ENCODE results near the gene C14orf132.

The C14orf132 gene

GRCh38 chr14:96016501-96017160 is 22.5 kb upstream of the C14orf132 start:
- H3K9ac ChIP-seq (ENCODE audit: low read depth, low read length, poor library complexity, severe bottlenecking): no peak overlapping the region
- no peaks in the 10 kb centered on the region for H4K20me1 ChIP-seq (ENCODE audit: insufficient read depth, low read length, poor library complexity, severe bottlenecking)
- H2AFZ ChIP-seq (ENCODE audit: low read length): no peak overlapping the region
- no peaks in the 10 kb centered on the region for H3K36me3 ChIP-seq (ENCODE audit: insufficient read depth, low read length)
- no peaks in the 10 kb centered on the region for H3K9me2 ChIP-seq (replicated peaks; ENCODE audit: low read depth, low read length)
- TF ChIP-seq CTCF (conservative IDR thresholded peaks at IDR 0.05; ENCODE audit: low read length): no peak
- no peak for TF ChIP-seq EZH2phosphoT487 (IDR thresholded peaks at IDR 0.05; ENCODE audit: borderline replicate concordance)
- no peak overlapping the region for H3K4me2 ChIP-seq (ENCODE audit: low read depth, low read length, poor library complexity, severe bottlenecking)
- no peaks in the 10 kb centered on the region for H3K9me3 ChIP-seq (ENCODE audit: insufficient read depth, low read depth, low read length)
- no peaks in the 10 kb centered on the region for H3K79me2 ChIP-seq (ENCODE audit: insufficient read depth, low read length)
- no peaks in the 10 kb centered on the region for H3K4me1 ChIP-seq (ENCODE audit: insufficient read depth, low read length, poor library complexity, severe bottlenecking)
- no peak overlapping the region for H3K4me3 ChIP-seq (ENCODE audit: low read length, poor library complexity, severe bottlenecking)
- no peaks in the 10 kb centered on the region for H3F3A ChIP-seq (ENCODE audit: low read depth)
- H3K27me3 ChIP-seq (ENCODE audit: insufficient read depth, low read length, poor library complexity, severe bottlenecking): no peaks in the 10 kb centered on the region

DNA sequence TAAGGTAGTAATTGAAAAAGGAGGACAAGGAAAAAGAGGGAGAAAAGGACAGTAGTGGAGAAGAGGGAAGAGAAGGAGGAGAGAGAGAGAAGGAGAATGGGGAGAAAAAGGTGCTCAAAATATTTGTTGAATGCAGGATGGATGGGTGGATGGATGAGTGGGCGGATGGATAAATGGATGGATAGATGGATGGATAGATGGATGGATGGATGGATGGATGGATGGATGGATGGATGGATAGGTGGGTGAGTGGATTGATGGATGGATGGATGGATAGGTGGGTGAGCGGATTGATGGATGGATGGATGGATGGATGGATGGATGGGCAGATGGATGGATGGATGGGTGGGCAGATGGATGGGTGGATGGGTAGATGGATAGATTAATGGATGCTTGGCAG is 21.3 kb upstream of the C14orf132 start:
- H3K9me2 ChIP-seq (replicated peaks; ENCODE audit: low read depth, low read length): no peaks in the 10 kb centered on the region
- TF ChIP-seq EZH2phosphoT487 (IDR thresholded peaks at IDR 0.05; ENCODE audit: borderline replicate concordance): no peak
- no peak for TF ChIP-seq CTCF (conservative IDR thresholded peaks at IDR 0.05; ENCODE audit: low read length)

GRCh38 chr14:96027431-96028355 is 11.5 kb upstream of the C14orf132 start:
- Histone ChIP-seq H3K79me2 (ENCODE audit: insufficient read depth, low read length) (no peaks in the 10 kb centered on the region), H3K4me2 (ENCODE audit: low read depth, low read length, poor library complexity, severe bottlenecking) (no peak overlapping the region), H3K9ac (ENCODE audit: low read depth, low read length, poor library complexity, severe bottlenecking) (no peak overlapping the region), H3K4me3 (ENCODE audit: low read length, poor library complexity, severe bottlenecking) (no peak overlapping the region), H3F3A (ENCODE audit: low read depth) (no peaks in the 10 kb centered on the region), H3K27me3 (ENCODE audit: insufficient read depth, low read length, poor library complexity, severe bottlenecking) (no peaks in the 10 kb centered on the region), H3K36me3 (ENCODE audit: insufficient read depth, low read length) (no peaks in the 10 kb centered on the region), H2AFZ (ENCODE audit: low read length) (no peak overlapping the region), H3K4me1 (ENCODE audit: insufficient read depth, low read length, poor library complexity, severe bottlenecking) (no peaks in the 10 kb centered on the region), H3K9me2 (replicated peaks; ENCODE audit: low read depth, low read length) (no peaks in the 10 kb centered on the region), H3K9me3 (ENCODE audit: insufficient read depth, low read depth, low read length) (no peaks in the 10 kb centered on the region), H4K20me1 (ENCODE audit: insufficient read depth, low read length, poor library complexity, severe bottlenecking) (no peaks in the 10 kb centered on the region)
- TF ChIP-seq CTCF (conservative IDR thresholded peaks at IDR 0.05; ENCODE audit: low read length) (no peak), EZH2phosphoT487 (IDR thresholded peaks at IDR 0.05; ENCODE audit: borderline replicate concordance) (no peak)

More for the DNA sequence above, 21.3 kb upstream of the C14orf132 start:
- no peaks in the 10 kb centered on the region for H4K20me1 ChIP-seq (ENCODE audit: insufficient read depth, low read length, poor library complexity, severe bottlenecking)
- no peak overlapping the region for H2AFZ ChIP-seq (ENCODE audit: low read length)
- no peak overlapping the region for H3K4me3 ChIP-seq (ENCODE audit: low read length, poor library complexity, severe bottlenecking)
- no peaks in the 10 kb centered on the region for H3K36me3 ChIP-seq (ENCODE audit: insufficient read depth, low read length)
- no peak overlapping the region for H3K9ac ChIP-seq (ENCODE audit: low read depth, low read length, poor library complexity, severe bottlenecking)
- no peaks in the 10 kb centered on the region for H3K79me2 ChIP-seq (ENCODE audit: insufficient read depth, low read length)
- no peak overlapping the region for H3K4me2 ChIP-seq (ENCODE audit: low read depth, low read length, poor library complexity, severe bottlenecking)
- no peaks in the 10 kb centered on the region for H3F3A ChIP-seq (ENCODE audit: low read depth)
- no peaks in the 10 kb centered on the region for H3K4me1 ChIP-seq (ENCODE audit: insufficient read depth, low read length, poor library complexity, severe bottlenecking)
- no peaks in the 10 kb centered on the region for H3K9me3 ChIP-seq (ENCODE audit: insufficient read depth, low read depth, low read length)
- H3K27me3 ChIP-seq (ENCODE audit: insufficient read depth, low read length, poor library complexity, severe bottlenecking): no peaks in the 10 kb centered on the region
